Stimulated activated naive CD8-positive, alpha-beta T cell treated with anti-CD3 and anti-CD28 coated beads, Interleukin-15, amount 100 ng/mL, for 72 hours (primary cell): ENCODE data around the gene NCLN.
"Not testable (repeated sequence)": the region's sequence is repeated elsewhere in the genome, so short reads cannot be mapped to it uniquely, and the experiment has no call there.

Experiments
- ATAC-seq: fragments of 150-1000 bp; cut with Tn5 transposase; 2 replicates; pipeline ENCODE4 v1.10.0; 2021; ENCODE audit warnings: mild to moderate bottlenecking, moderate library complexity
- DNase-seq, 2 donors: peaks; one replicate each; pipeline ENCODE4 v3.0.0; 2021 to 2022
- H3K27ac Mint-ChIP-seq, 2 donors: one replicate each; pipeline ENCODE4 v1.8.0; 2022; ENCODE audit warnings: mild to moderate bottlenecking in 2 of 2, mixed read lengths in 2 of 2, moderate library complexity in 2 of 2
- H3K27me3 Mint-ChIP-seq: one replicate; pipeline ENCODE4 v1.8.0; 2022; ENCODE audit warnings: mixed read lengths
- H3K4me1 Mint-ChIP-seq: one replicate; pipeline ENCODE4 v1.8.0; 2022; ENCODE audit warnings: mild to moderate bottlenecking, mixed read lengths
- H3K4me3 Mint-ChIP-seq, 2 donors: one replicate each; pipeline ENCODE4 v1.8.0; 2022; ENCODE audit warnings: mild to moderate bottlenecking in 2 of 2, mixed read lengths in 2 of 2, moderate library complexity in 1 of 2
- H3K9me3 Mint-ChIP-seq, 2 donors: one replicate each; pipeline ENCODE4 v1.8.0; 2022; ENCODE audit warnings: mixed read lengths in 2 of 2

NCLN gene

DNA sequence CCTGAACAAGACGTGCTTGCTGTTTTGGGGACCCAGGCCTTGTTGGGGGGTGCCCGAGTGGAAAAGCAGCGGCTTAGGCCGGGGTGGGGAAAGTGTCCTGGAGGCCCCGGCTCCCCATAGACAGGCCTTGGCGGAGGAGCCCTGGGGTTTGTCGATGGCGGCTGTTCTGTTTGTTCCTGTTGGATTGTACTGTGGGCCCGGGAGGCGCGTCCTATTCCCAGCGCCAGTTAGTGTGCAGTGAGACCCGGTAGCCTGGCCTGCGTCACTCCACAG, 11.1 kb downstream of the NCLN start:
- H3K4me1 Mint-ChIP-seq: peaks cover 12% of the 10 kb centered on the region
- no peak overlapping the region for H3K27ac Mint-ChIP-seq
- no peaks in the 10 kb centered on the region for H3K9me3 Mint-ChIP-seq
- no peak for DNase-seq
- no peaks in the 10 kb centered on the region for H3K27me3 Mint-ChIP-seq
- ATAC-seq: no peak
- no peak overlapping the region for H3K4me3 Mint-ChIP-seq

DNA sequence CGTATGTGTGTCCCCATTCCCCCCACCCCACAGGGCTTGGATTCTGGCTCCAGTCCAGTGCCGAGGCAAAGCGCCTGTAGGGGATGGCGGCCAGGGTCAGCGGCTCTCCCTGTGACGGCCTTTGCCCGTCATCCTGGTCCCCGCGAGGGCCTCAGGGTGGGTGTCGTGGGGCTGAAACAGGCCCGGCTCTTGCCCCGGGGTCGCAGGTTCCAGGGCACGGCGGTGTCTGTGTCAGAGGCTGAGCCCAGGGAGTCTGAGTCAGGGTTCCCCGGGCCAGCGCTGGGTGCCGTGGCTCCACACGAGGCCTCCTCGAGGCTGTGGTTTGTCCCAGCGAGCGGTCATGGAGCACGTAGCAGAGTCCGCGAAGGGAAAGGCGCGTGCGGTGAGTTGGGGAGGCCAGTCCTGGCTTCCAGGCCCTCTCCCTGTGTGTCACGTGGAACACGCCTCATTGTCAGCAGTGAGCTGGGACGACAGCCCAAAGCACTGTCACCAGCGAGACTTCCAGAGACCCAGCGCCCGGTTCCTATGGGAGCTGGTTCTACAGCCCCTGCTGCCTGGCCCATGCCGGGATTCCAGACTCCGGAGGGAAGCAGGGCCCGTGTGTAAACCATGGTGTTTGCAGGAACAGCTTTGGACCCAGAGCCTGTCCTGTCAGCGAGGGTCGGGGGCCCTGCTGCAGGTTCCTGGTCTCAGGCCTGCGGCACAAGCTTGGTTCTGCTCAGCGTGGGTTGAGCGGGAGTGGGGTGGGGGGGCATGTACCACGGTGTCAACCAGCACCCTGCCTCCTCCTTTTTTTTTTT, 13.4 kb downstream of the NCLN start:
- Mint-ChIP-seq H3K27ac (no peak overlapping the region), H3K4me1 (no peaks in the 10 kb centered on the region), H3K9me3 (no peaks in the 10 kb centered on the region), H3K27me3 (no peaks in the 10 kb centered on the region), H3K4me3 (no peak overlapping the region)
- ATAC-seq: no peak
- no peak for DNase-seq

- Mint-ChIP-seq H3K4me3 (no peak overlapping the region), H3K4me1 (no peaks in the 10 kb centered on the region), H3K27me3 (no peaks in the 10 kb centered on the region), H3K27ac (peak overlapping the region in 1 of 2 donors; percentile 78), H3K9me3 (no peaks in the 10 kb centered on the region)
- no peak for DNase-seq
- no peak for ATAC-seq
Observed at GRCh38 chr19:3201072-3201700, 15.5 kb downstream of the NCLN start.

GRCh38 chr19:3201911-3202310, 16.2 kb downstream of the NCLN start:
- Mint-ChIP-seq H3K4me3 (no peak overlapping the region), H3K9me3 (no peaks in the 10 kb centered on the region), H3K27ac (no peak overlapping the region), H3K4me1 (no peaks in the 10 kb centered on the region), H3K27me3 (no peaks in the 10 kb centered on the region)
- DNase-seq (no peak), ATAC-seq (no peak)

GRCh38 chr19:3202346-3202745, 16.6 kb downstream of the NCLN start:
- Mint-ChIP-seq H3K27me3 (no peaks in the 10 kb centered on the region), H3K27ac (no peak overlapping the region), H3K4me1 (no peaks in the 10 kb centered on the region), H3K9me3 (no peaks in the 10 kb centered on the region), H3K4me3 (no peak overlapping the region)
- DNase-seq: no peak
- no peak for ATAC-seq

DNA sequence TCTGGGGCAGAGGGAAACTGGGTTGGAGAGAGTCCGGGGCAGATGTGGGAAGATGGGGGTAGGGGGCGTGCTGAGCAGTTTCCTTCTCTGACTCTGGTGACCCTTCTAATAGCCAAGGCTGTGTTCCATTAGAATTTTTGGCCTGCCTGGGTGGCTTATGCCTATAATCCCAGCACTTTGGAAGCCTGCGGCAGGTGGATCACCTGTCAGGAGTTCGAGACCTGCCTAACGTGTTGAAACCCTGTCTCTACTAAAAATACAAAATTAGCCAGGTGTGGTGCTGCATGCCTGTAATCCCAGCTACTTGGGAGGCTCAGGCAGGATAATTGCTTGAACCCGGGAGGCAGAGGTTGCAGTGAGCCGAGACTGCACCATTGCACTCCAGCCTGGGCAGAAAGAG, 17.2 kb downstream of the NCLN start:
- not testable (repeated sequence) for ATAC-seq, H3K4me3 Mint-ChIP-seq, H3K4me1 Mint-ChIP-seq, H3K27me3 Mint-ChIP-seq, H3K9me3 Mint-ChIP-seq, DNase-seq
- peak overlapping the region in 1 of 2 donors; percentile 71 for H3K27ac Mint-ChIP-seq

- Mint-ChIP-seq H3K4me3 (no peak overlapping the region), H3K9me3 (no peaks in the 10 kb centered on the region), H3K27ac (no peak overlapping the region), H3K4me1 (no peaks in the 10 kb centered on the region), H3K27me3 (no peaks in the 10 kb centered on the region)
- DNase-seq (no peak), ATAC-seq (peak; percentile 24)
Observed at GRCh38 chr19:3203805-3204645, 18.3 kb downstream of the NCLN start.

- Mint-ChIP-seq H3K27me3 (no peaks in the 10 kb centered on the region), H3K4me3 (no peak overlapping the region), H3K27ac (no peak overlapping the region), H3K4me1 (no peaks in the 10 kb centered on the region), H3K9me3 (no peaks in the 10 kb centered on the region)
- ATAC-seq (no peak), DNase-seq (no peak)
Observed at GRCh38 chr19:3204646-3205275, 19.0 kb downstream of the NCLN start.

- no peaks in the 10 kb centered on the region for H3K9me3 Mint-ChIP-seq
- no peaks in the 10 kb centered on the region for H3K4me1 Mint-ChIP-seq
- no peak overlapping the region for H3K27ac Mint-ChIP-seq
- H3K27me3 Mint-ChIP-seq: no peaks in the 10 kb centered on the region
- H3K4me3 Mint-ChIP-seq: no peak overlapping the region
- no peak for ATAC-seq
- DNase-seq: no peak
Observed at GRCh38 chr19:3206216-3206953, 20.7 kb downstream of the NCLN start.

- H3K27me3 Mint-ChIP-seq: no peaks in the 10 kb centered on the region
- no peak overlapping the region for H3K4me3 Mint-ChIP-seq
- no peak for DNase-seq
- H3K27ac Mint-ChIP-seq: no peak overlapping the region
- no peaks in the 10 kb centered on the region for H3K4me1 Mint-ChIP-seq
- ATAC-seq: no peak
- no peaks in the 10 kb centered on the region for H3K9me3 Mint-ChIP-seq
Observed at GRCh38 chr19:3207461-3208242, 21.9 kb downstream of the NCLN start.

GRCh38 chr19:3208317-3209207, 22.8 kb downstream of the NCLN start:
- H3K4me1 Mint-ChIP-seq: no peaks in the 10 kb centered on the region
- H3K27me3 Mint-ChIP-seq: no peaks in the 10 kb centered on the region
- H3K4me3 Mint-ChIP-seq: no peak overlapping the region
- DNase-seq (no peak), ATAC-seq (no peak)
- no peaks in the 10 kb centered on the region for H3K9me3 Mint-ChIP-seq
- H3K27ac Mint-ChIP-seq: peak overlapping the region in 1 of 2 donors; percentile 87

DNA sequence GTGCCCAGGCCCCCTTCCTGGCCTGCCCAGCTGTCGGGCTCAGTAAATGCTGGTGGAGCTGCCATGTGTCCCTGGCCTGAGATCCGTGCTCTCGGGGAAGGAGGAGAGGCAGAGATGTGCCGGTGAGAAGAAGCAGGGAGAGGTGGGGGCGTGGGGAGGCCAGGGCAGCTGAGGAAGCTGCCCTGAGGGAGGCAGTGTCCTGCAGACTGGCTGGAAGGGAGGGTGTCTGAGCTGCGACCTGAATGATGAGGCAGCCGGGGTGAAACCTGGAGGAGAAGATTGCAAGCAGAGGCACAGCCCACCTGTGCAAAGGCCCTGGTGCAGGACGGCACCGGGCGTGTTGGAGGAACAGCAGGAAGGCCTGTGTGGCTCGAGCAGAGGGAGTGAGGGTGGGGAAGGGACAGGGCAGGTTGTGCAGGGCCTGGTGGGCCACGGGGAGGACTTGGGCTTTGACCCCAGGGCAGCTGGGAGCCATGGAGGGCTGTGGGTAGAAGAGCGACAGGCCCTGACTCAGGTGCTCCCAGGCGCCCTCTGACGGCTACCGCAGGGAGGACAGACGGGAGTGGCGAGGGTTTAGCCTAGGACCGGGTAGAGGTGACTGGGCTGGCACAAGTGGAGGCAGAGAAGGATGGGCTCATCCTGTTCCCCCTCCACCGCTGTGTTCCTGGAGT, 24.8 kb downstream of the NCLN start:
- no peak overlapping the region for H3K4me3 Mint-ChIP-seq
- ATAC-seq (peak; percentile 88), DNase-seq (peak; percentile 57 to 66)
- no peaks in the 10 kb centered on the region for H3K27me3 Mint-ChIP-seq
- H3K4me1 Mint-ChIP-seq: no peaks in the 10 kb centered on the region
- H3K27ac Mint-ChIP-seq: peak overlapping the region; percentile 44 to 85
- H3K9me3 Mint-ChIP-seq: no peaks in the 10 kb centered on the region

- Mint-ChIP-seq H3K9me3 (no peaks in the 10 kb centered on the region), H3K4me1 (no peaks in the 10 kb centered on the region), H3K27me3 (no peaks in the 10 kb centered on the region), H3K27ac (no peak overlapping the region), H3K4me3 (no peak overlapping the region)
- ATAC-seq (no peak), DNase-seq (no peak)
Observed at GRCh38 chr19:3211191-3211590, 25.5 kb downstream of the NCLN start.
